HG02884 (cell line): ENCODE results near the gene ZFP64.
"Not testable (repeated sequence)": the region's sequence is repeated elsewhere in the genome, so short reads cannot be mapped to it uniquely, and the experiment has no call there.

Source experiments
- ATAC-seq: cut with Tn5 transposase; IDR thresholded peaks from one replicate; pipeline ENCODE4 v1.9.1; 2021; ENCODE audit warnings: mild to moderate bottlenecking, moderate library complexity; ENCODE audit not compliant: unreplicated experiment

The ZFP64 gene

GRCh38 chr20:52166150-52166549, 25.4 kb downstream of the ZFP64 start:
- no peak for ATAC-seq

DNA sequence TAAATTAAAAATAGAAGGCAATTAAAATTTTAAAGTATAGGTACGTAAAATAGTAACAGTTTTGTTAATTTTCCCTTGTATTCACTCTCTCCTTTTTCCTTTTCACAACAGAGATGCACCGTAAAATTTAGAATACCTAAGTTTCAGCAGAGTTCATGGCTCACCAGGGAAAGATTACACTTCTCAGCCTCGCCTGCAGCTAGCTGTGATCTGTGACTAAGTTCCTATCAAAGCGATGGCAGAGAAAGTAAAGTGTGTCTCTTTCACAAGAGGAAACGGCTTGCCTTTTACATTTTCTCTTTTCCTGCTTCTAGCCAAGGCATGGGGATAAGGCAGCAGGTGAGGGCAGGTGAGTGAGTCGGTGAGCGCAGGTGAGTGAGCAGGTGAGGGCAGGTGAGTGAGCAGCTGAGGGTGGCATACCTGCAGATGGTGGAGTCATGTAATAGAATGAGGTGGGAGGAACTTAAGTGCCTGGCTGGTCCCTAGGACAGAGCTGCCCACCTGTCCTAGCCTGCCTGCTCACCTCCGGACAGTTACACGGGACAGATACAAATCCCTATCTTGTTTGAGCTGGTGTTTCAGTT, 30.9 kb downstream of the ZFP64 start:
- ATAC-seq: no peak

GRCh38 chr20:52160049-52160570, 31.5 kb downstream of the ZFP64 start:
- no peak for ATAC-seq

DNA sequence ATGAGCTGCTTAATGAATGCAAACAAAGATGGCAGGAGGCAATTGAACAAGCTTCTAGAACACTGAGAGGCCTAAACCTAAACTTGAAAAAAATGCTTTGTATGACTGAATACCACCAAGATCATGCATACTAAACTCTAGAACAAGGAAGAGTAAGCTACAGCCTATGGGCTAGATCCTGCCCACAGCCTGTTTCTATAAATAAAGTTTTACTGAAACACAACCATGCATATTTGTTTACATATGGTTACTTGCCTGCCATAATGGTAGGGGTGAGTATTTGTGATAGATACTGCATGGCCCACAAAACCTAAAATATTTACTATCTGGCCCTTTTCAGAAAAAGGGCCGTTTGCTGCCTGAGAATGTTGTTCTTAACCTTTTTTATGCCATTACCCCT, 37.0 kb downstream of the ZFP64 start:
- no peak for ATAC-seq

- ATAC-seq: no peak
These were observed 37.7 kb downstream of the ZFP64 start for GRCh38 chr20:52153896-52154295.

GRCh38 chr20:52152921-52153320, 38.7 kb downstream of the ZFP64 start:
- no peak for ATAC-seq

DNA sequence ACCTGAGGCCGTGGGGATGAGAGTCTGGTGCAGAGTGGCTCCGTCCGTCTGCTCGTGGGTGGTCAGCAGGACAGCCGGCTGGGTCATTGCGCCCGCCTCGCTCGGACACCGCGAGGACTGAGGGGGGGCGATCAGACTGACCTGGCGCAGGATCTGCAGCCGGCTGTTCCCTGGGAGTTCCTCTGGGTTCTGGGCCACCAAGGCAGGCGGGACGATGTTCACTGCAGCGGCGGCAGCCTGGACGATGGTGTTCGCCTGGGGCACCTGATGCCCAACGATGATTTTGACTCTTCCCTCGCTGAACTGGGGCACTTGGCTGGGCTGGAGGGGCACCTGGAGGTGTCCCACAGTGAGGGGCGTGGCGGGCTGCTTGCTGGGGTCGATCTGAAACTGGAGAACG, 39.2 kb downstream of the ZFP64 start:
- ATAC-seq: no peak

- ATAC-seq: no peak
These were observed 40.9 kb downstream of the ZFP64 start for GRCh38 chr20:52150440-52151258.

- no peak for ATAC-seq
These were observed 46.0 kb downstream of the ZFP64 start for GRCh38 chr20:52145587-52145986.

DNA sequence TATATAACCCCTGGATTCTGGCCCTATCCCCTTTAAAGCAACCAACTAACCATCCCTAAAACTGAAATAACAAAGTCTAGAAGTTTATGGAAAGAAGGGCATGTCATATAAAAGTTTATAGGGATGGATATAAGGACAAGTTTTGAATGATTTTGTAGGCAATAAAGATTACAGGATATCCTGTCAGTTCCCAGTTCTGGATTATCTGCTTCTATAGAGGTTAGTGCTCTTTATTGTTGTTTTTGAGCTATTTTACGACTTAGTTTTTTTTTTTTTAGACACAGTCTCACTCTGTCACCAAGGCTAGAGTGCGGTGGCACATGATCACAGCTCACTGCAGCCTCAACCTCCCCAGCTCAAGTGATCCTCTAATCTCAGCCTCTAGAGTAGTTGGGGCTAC, 48.3 kb downstream of the ZFP64 start:
- ATAC-seq: no peak

DNA sequence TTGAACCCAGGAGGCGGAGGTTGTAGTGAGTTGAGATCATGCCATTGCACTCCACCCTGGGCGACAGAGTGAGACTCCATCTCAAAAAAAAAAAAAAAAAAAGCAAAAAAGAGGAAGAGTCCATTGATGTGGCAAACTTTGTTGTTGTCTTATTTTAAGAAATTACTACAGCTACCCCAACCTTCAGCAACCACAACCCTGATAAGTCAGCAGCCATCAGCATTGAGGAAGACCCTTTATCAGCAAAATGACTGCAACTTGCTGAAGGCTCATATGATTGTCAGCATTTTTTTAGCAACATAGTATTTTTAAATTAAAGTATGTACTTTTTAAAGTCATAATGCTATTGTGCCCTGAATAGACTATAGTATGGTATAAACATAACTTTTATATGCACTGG, 48.8 kb downstream of the ZFP64 start:
- no peak for ATAC-seq

- no peak for ATAC-seq
These were observed 51.6 kb downstream of the ZFP64 start for GRCh38 chr20:52139986-52140385.

DNA sequence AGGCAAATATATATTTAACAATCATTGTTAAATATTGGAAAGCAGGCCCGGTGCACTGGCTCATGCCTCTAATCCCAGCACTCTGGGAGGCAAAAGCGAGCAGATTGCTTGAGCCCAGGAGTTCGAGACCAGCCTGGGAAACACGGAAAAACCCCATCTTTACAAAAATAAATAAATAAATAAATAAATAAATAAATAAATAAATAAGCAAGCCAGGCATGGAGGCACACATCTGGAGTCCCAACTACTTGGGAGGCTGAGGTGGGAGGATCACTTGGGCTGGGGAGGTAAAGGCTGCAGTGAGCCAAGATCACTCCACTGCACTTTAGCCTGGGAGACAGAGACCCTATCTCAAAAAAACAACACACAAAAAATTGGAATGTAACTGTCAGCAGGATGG, 53.7 kb downstream of the ZFP64 start:
- no peak for ATAC-seq

DNA sequence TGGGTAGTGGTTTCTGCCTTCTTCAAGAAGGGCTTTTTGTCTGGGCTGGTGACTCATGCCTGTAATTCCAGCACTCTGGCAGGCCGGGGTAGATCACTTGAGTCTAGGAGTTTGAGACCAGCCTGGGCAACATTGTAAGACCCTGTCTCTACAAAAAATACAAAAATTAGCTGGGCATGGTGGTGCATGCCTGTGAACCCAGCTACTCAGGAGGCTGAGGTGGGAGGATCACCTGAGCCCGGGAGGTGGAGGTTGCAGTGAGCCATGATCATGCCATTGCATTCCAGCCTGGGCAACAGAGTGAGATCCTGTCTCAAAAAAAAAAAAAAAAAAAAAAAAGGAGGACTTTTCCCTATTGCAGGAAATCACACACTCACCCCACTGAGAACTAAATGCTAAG, 57.9 kb downstream of the ZFP64 start:
- not testable (repeated sequence) for ATAC-seq

DNA sequence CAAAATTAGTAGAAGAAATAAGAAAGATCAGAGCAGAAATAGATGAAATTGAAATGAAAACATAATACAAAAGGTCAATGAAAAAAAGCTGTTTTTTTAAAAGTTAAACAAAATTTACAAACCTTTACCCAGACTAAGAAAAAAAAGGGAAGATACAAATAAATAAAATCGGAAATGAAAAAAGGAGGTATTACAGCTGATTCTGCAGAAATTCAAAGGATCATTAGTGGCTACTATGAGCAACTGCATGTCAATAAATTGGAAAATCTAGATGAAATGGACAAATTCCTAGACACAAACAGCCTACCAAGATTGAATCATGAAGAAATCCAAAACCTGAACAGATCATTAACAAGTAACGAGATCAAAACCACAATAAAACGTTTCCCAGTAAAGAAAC, 59.2 kb downstream of the ZFP64 start:
- ATAC-seq: no peak

GRCh38 chr20:52131048-52131643, 60.4 kb downstream of the ZFP64 start:
- ATAC-seq: no peak

DNA sequence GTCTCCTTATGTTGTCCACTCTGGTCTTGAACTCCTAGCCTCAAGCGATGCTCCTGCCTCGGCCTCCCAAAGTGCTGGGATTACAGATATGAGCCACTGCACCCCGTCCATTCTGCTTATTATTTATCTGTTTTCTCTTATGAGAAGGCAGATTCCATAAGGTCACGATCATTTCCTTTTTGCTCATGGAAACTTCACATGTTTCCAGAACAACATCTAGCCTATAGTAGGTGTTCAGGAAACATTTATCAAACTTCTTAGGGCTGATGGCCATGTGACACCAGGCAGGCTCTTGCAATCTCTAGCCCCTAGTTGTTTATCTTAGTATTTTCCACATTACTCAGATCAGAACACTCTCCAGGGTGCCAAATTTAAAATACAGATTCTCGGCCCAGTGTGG, 61.2 kb downstream of the ZFP64 start:
- no peak for ATAC-seq

GRCh38 chr20:52129611-52130010, 62.0 kb downstream of the ZFP64 start:
- ATAC-seq: no peak

DNA sequence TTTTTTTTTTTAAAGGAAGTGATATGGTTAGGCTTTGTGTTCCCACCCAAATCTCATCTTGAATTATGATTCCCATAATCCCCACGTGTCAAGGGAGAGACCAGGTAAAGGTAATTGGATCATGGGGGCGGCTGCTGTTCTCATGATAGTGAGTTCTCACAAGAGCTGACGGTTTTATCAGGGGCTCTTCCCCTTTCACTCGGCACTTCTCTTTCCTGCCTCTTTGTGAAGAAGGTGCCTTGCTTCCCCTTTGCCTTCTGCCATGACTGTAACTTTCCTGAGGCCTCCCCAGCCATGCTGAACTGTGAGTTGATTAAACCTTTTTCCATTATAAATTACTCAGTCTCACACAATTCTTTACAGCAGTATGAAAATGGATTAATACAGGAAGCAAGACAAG, 64.3 kb downstream of the ZFP64 start:
- ATAC-seq: no peak

- ATAC-seq: no peak
These were observed 66.8 kb downstream of the ZFP64 start for GRCh38 chr20:52124821-52125220.

DNA sequence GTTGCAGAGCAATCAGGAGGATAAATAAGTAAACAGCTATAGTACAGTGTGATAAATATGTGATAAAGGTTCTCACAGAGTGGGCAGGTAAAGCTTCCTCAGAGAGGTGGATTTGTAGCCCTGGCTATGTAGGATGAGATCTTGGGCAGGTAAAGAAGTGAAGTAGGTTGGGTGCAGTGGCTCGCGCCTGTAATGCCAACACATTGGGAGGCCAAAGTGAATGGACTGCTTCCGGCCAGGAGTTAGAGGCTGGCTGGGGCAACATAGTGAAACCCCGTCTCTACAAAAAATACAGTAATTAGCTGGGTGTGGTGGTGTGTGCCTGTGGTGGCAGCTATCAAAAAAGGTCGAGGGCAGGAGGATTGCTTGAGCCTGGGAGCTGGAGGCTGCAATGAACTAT, 72.9 kb downstream of the ZFP64 start:
- no peak for ATAC-seq

DNA sequence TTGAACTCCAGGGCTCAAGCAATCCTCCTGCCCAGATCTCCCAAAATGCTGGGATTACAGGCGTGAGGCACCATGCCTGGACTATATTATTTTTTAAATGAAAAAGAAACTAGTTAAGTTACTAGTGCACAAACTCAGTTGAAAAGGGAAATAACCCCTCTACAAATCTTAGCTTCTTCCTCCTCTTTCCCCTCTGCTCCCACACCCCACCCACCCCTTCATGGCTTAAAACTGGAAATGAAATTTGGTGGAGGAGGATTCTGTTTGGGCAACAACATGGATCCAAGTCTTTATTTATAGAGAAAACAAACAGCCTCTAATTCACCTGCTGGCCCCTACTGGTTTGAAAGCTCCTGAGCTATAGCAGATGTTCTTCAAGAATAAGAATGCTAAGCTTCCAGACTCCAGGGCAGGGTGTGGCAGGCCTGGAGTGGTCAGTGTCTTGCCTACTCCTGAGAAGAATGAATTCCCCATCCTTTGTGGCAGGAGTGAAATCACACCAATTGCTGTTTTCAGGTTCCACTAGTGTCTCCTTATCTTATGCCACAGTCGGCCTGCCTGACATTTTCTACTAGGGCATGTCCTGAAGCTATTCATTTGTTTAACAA, 73.5 kb downstream of the ZFP64 start:
- ATAC-seq: no peak
